ENCODE data around the gene SNX21. TPM values are rescaled to one million over a fixed set of nuclear protein-coding genes. Genes with fewer than 3 reads are reported as not detected.

Gene SNX21
- total and polyA plus RNA-seq, 9 of the 15 experiments (the other 6 are each of a cell fraction or from before 2014, with no cell fraction given) = 0.10 to 1.2 (median 0.42) TPM

- no peak overlapping the region for H3K4me3 ChIP-seq
- no peaks in the 10 kb centered on the region for H3K27me3 ChIP-seq (ENCODE audit: control insufficient read depth in 2 of 2, insufficient read depth in 2 of 2, low read length in 2 of 2)
- no peaks in the 10 kb centered on the region for H3K9me1 ChIP-seq (ENCODE audit: control insufficient read depth, insufficient read depth, low read length)
- no peak overlapping the region for H2AFZ ChIP-seq (ENCODE audit: low read depth, low read length)
- ATAC-seq (no peak), DNase-seq (ENCODE audit: extremely low read depth in 1 of 4, low spot score in 3 of 4) (peak in 1 of 4 experiments; percentile 36), FAIRE-seq (no peak)
- no peak overlapping the region for H3K9ac ChIP-seq (ENCODE audit: insufficient read depth in 1 of 2, low read depth in 2 of 2, low read length in 2 of 2)
- H3K36me3 ChIP-seq (ENCODE audit: control insufficient read depth, insufficient read depth, low read length) = no peaks in the 10 kb centered on the region
- H3K4me2 ChIP-seq (ENCODE audit: insufficient read depth, low read length) = no peak overlapping the region
- CTCF ChIA-PET (ENCODE audit: low intra/inter-chr PET ratio) = no interaction called here
- H3K9me3 ChIP-seq (replicated peaks; ENCODE audit: control insufficient read depth, insufficient read depth, low read depth, low read length) = no peaks in the 10 kb centered on the region
- H4K20me1 ChIP-seq (replicated peaks; ENCODE audit: control insufficient read depth, insufficient read depth, low read length) = no peaks in the 10 kb centered on the region
- WGBS (ENCODE audit: insufficient coverage, low coverage, missing lambda C conversion rate) = 22% methylated on average over 7 of the region's 7 CpGs
- H3K4me1 ChIP-seq (replicated peaks in 1 of 2; ENCODE audit: control insufficient read depth in 2 of 2, insufficient read depth in 2 of 2, low read length in 2 of 2) = peaks cover 17 to 28% of the 10 kb centered on the region in 2 experiments
- no peak overlapping the region for H3K27ac ChIP-seq (ENCODE audit: extremely low read depth, low read depth, low read length)
- intact Hi-C loops (cut with micrococcal nuclease) (no loop called here), in situ Hi-C loops (cut with MboI) (no loop called here)
- H3K79me2 ChIP-seq (ENCODE audit: control insufficient read depth, insufficient read depth, low read length) = peaks cover 23% of the 10 kb centered on the region
- BruUV-seq (replicated peaks) = no TSS peak
- POLR2A ChIA-PET = interaction anchor here (0.7 to 1.1 kb wide), 3 partner anchors 24 to 109 kb away, joined by 3 read pairs; partner anchors contain the start of genes CTSA and NEURL2
- TF ChIP-seq ZSCAN29 (IDR thresholded peaks at IDR 0.05) = no peak
- no peak for TF ChIP-seq CBFA2T2 (conservative IDR thresholded peaks at IDR 0.05)
- no peak for TF ChIP-seq ZBTB2 (IDR thresholded peaks at IDR 0.05)
- TF ChIP-seq ZNF384 (IDR thresholded peaks at IDR 0.05; ENCODE audit: low read depth, low read length) = peak; percentile 14; the same call in 1 of the 2 replicates
- 0 out of 4 replicates have a peak, but pooled peaks have one; percentile 23 to 24 for TF ChIP-seq KDM1A (IDR thresholded peaks at IDR 0.05)
- no peak for TF ChIP-seq CEBPZ (IDR thresholded peaks at IDR 0.05; ENCODE audit: borderline replicate concordance, low read depth, low read length)
- TF ChIP-seq ZC3H4 (CRISPR knock-in tag; IDR thresholded peaks at IDR 0.05; ENCODE audit: borderline replicate concordance) = no peak
- no peak for TF ChIP-seq ZNF830 (CRISPR knock-in tag; IDR thresholded peaks at IDR 0.05)
- TF ChIP-seq PHB (CRISPR knock-in tag; IDR thresholded peaks at IDR 0.05) = no peak
- TF ChIP-seq POLR2G (IDR thresholded peaks at IDR 0.05; ENCODE audit: low read depth, low read length) = no peak
- no peak for TF ChIP-seq TEAD1 (CRISPR knock-in tag; IDR thresholded peaks at IDR 0.05)
- TF ChIP-seq ARID4B (CRISPR knock-in tag; IDR thresholded peaks at IDR 0.05) = no peak
Measured at GRCh38 chr20:45860560-45861220, 27.1 kb downstream of the SNX21 start.
